Heart right ventricle (tissue), 16 donors: Measurements from ENCODE around the gene FAM234B. TPM values are rescaled to one million over a fixed set of nuclear protein-coding genes. Genes with fewer than 3 reads are reported as not detected.

ENCODE experiments used
- ATAC-seq, 8 donors: fragments of 200-7000 bp; cut with Tn5 transposase; one replicate each; pipeline ENCODE4 v1.9.1; 2020; ENCODE audit warnings: mild to moderate bottlenecking in 8 of 8, moderate library complexity in 8 of 8, moderate number of reproducible peaks in 1 of 8
- DNase-seq, 2 donors: peaks; one replicate each; pipeline ENCODE4 v3.0.0-alpha.2; 2020
- H3K27ac ChIP-seq, 10 donors: fragments of 200-600 bp; sonication (generic) in 2 of 10; one replicate each; pipeline versions ENCODE4 v1.5.0 to v1.8.0; 2020 to 2022; ENCODE audit warnings: mild to moderate bottlenecking in 3 of 10
- H3K27me3 ChIP-seq, 7 donors: fragments of 200-600 bp; one replicate each; pipeline ENCODE4 v1.8.0; 2021 to 2022; ENCODE audit warnings: mild to moderate bottlenecking in 2 of 7
- H3K36me3 ChIP-seq, 9 donors: fragments of 200-600 bp; sonication (generic) in 1 of 9; one replicate each; pipeline versions ENCODE4 v1.5.0 to v1.8.0; 2020 to 2022; ENCODE audit warnings: mild to moderate bottlenecking in 2 of 9
- H3K4me1 ChIP-seq, 9 donors: fragments of 200-600 bp; sonication (generic) in 1 of 9; one replicate each; pipeline versions ENCODE4 v1.5.0 to v1.8.0; 2020 to 2022; ENCODE audit warnings: mild to moderate bottlenecking in 4 of 9
- H3K4me3 ChIP-seq, 10 donors: fragments of 200-600 bp; sonication (generic) in 2 of 10; one replicate each; pipeline versions ENCODE4 v1.5.0 to v1.8.0; 2020 to 2022; ENCODE audit warnings: mild to moderate bottlenecking in 7 of 10, moderate library complexity in 2 of 10
- H3K9me3 ChIP-seq, 11 donors: fragments of 200-600 bp in 10 of 11; sonication (generic) in 2 of 11; one replicate each; pipeline versions ENCODE4 v1.5.0 to v1.8.0; 2013 to 2022; ENCODE audit warnings: mild to moderate bottlenecking in 2 of 11, control low read depth in 1 of 11, moderate library complexity in 1 of 11
- WGBS, 2 donors: extraction: QIAGEN DNeasy Blood & Tissue Kit; methylation state at CpG; one replicate each; pipeline ENCODE4 v1.1.7; 2013; ENCODE audit warnings: inconsistent platforms in 1 of 2; 5-methylcytosine and 5-hydroxymethylcytosine counted together
- intact Hi-C, 10 donors: fragments of 100-400 bp; cut with DNase I; formaldehyde crosslinking; loops; one replicate each; pipeline versions ENCODE4 v1.11.1 to v1.14.2; 2022
- polyA plus RNA-seq, 2 donors: library from polyadenylated mRNA; stranded (reverse); fragments of 200-250 nt; gene quantifications; one replicate each; pipeline ENCODE4 v1.2.3, GENCODE V29; 2013
- total RNA-seq, 10 donors: library from RNA; stranded (reverse); fragmentation: NEBNext Ultra II Directional in 3 of 10; extraction: Animal tissue kit (Norgen Biotek cat#: 25700) in 3 of 10; gene quantifications; one replicate each; pipeline versions ENCODE4 v1.2.1 to v1.2.4, GENCODE V29; 2021 to 2023
- TF ChIP-seq, protein P1 (sequence below), 9 donors: fragments of 200-600 bp; sonication (generic) in 2 of 9; IDR thresholded peaks; one replicate each; pipeline versions ENCODE4 v1.5.0 to v1.8.0; 2021 to 2022; ENCODE audit warnings: antibody characterized with exemption in 9 of 9, mild to moderate bottlenecking in 5 of 9, moderate library complexity in 1 of 9
- donor health status: Arrhythmogenic right ventricular cardiomyopathy.
- donor health status: ischemic (EF 13 %, LVEDD 7.1; RV severe dilation, severe dysfunction).
- donor health status: healthy with polysubstance abuse.
- donor health status: DM: no; HTN: yes; CAD: no.
- donor health status: DM: no; HTN: no; CAD: no.
- donor health status: ischemic (EF 25% LVEDD 6.9; RV normal size, moderate dysfunction).
- donor health status: ischemic (EF 25% LVEDD 5.7; RV mildly dilated, moderate dysfunction).
- donor health status: healthy.
- donor health status: DM: yes; HTN: yes; CAD: no.
- donor health status: Ischemic cardiomyopathy.
- donor health status: ischemic (EF 35%, LVEDD 5.7; RV mildly dilated, moderate dysfunction).
- donor health status: nonischemic (EF 11% LVEDD 7.7; RV severe dilation, severe dysfunction).
- donor health status: DM: yes; HTN: yes; CAD: no.
- donor health status: PGD.
- donor health status: ischemic (EF 29% LVEDD 5.4; RV normal size, mild dysfunction).
- donor health status: nonischemic (EF 23%, LVEDD 6.1; RV moderate dilation, normal function).

Gene FAM234B
- total and polyA plus RNA-seq, 12 donors: 0.59 to 3.6 (median 2.2) TPM

DNA sequence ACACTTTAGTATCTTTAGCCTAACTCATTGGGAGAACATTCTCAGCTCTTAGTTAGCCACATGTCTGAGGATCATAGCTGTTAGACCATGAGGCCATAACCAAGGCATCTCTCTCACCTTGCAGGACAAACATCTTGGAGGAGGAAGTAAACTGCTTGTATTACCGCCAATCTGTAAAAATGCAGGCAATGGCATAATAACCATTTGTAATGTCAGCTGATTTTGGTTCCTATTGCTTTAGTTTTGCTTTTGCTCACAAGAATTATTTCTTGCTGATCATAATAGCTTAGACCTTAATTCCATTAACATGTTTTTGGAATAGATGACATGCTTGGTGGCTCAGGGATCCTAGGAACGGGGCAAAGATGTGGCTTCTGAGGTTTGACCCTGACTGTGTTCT, 75.6 kb downstream of the FAM234B start:
- 90 to 96% methylated on average over 2 of the region's 2 CpGs for WGBS, 2 donors
- H3K4me1 ChIP-seq: peaks cover 7 to 36% (median 22%) of the 10 kb centered on the region in 9 donors
- ATAC-seq: no peak
- DNase-seq: no peak
- no peaks in the 10 kb centered on the region for H3K9me3 ChIP-seq
- no peaks in the 10 kb centered on the region for H3K36me3 ChIP-seq
- TF ChIP-seq, protein P1, sequence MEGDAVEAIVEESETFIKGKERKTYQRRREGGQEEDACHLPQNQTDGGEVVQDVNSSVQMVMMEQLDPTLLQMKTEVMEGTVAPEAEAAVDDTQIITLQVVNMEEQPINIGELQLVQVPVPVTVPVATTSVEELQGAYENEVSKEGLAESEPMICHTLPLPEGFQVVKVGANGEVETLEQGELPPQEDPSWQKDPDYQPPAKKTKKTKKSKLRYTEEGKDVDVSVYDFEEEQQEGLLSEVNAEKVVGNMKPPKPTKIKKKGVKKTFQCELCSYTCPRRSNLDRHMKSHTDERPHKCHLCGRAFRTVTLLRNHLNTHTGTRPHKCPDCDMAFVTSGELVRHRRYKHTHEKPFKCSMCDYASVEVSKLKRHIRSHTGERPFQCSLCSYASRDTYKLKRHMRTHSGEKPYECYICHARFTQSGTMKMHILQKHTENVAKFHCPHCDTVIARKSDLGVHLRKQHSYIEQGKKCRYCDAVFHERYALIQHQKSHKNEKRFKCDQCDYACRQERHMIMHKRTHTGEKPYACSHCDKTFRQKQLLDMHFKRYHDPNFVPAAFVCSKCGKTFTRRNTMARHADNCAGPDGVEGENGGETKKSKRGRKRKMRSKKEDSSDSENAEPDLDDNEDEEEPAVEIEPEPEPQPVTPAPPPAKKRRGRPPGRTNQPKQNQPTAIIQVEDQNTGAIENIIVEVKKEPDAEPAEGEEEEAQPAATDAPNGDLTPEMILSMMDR (IDR thresholded peaks at IDR 0.05): no peak
- H3K27me3 ChIP-seq: no peaks in the 10 kb centered on the region
- no peak overlapping the region for H3K4me3 ChIP-seq
- peak overlapping the region in 1 of 10 donors; percentile 10 for H3K27ac ChIP-seq
- intact Hi-C loops: loop anchor here in 2 of 10 donors (5.0 kb wide), 2 partner anchors 32 to 77 kb away; partner anchors contain the start of gene EMP1 (in 1 of the 2)

GRCh38 chr12:13120413-13120812, 76.2 kb downstream of the FAM234B start:
- no peak overlapping the region for H3K4me3 ChIP-seq
- DNase-seq: no peak
- H3K9me3 ChIP-seq: no peaks in the 10 kb centered on the region
- no peaks in the 10 kb centered on the region for H3K36me3 ChIP-seq
- TF ChIP-seq, protein P1 (IDR thresholded peaks at IDR 0.05): no peak
- intact Hi-C loops: no loop called here
- no peaks in the 10 kb centered on the region for H3K27me3 ChIP-seq
- 63 to 72% methylated on average over 3 of the region's 3 CpGs for WGBS, 2 donors
- H3K27ac ChIP-seq: peak overlapping the region in 1 of 10 donors; percentile 10
- H3K4me1 ChIP-seq: peaks cover 7 to 30% (median 19%) of the 10 kb centered on the region in 9 donors
- ATAC-seq: no peak

- Histone ChIP-seq H3K27me3 (no peaks in the 10 kb centered on the region), H3K4me3 (no peak overlapping the region), H3K4me1 (peaks cover 1 to 21% (median 11%) of the 10 kb centered on the region in 9 donors), H3K36me3 (no peaks in the 10 kb centered on the region), H3K27ac (peak overlapping the region in 3 of 10 donors; percentile 0 to 58 (median 5)), H3K9me3 (no peaks in the 10 kb centered on the region)
- ATAC-seq: peak in 6 of 8 donors; percentile 20 to 57 (median 50)
- DNase-seq: no peak
- TF ChIP-seq, protein P1 (IDR thresholded peaks at IDR 0.05): no peak
- intact Hi-C loops: no loop called here
- 77 to 80% methylated on average over 5 of the region's 5 CpGs for WGBS, 2 donors
Measured at GRCh38 chr12:13121568-13121967, 77.4 kb downstream of the FAM234B start.

- ATAC-seq: peak in 1 of 8 donors; percentile 25
- H3K9me3 ChIP-seq: no peaks in the 10 kb centered on the region
- no peaks in the 10 kb centered on the region for H3K27me3 ChIP-seq
- no peak overlapping the region for H3K27ac ChIP-seq
- intact Hi-C loops: no loop called here
- no peak overlapping the region for H3K4me3 ChIP-seq
- TF ChIP-seq, protein P1 (IDR thresholded peaks at IDR 0.05): no peak
- DNase-seq: no peak
- WGBS, 2 donors: 72 to 73% methylated on average over 8 of the region's 8 CpGs
- H3K36me3 ChIP-seq: no peaks in the 10 kb centered on the region
- peaks cover 0 to 14% (median 0%) of the 10 kb centered on the region in 9 donors for H3K4me1 ChIP-seq
Measured at GRCh38 chr12:13124656-13125505, 80.7 kb downstream of the FAM234B start.
